Measurements from ENCODE around the gene TSEN15. TPM values are rescaled to one million over a fixed set of nuclear protein-coding genes. Genes with fewer than 3 reads are reported as not detected.

TSEN15 gene
- total and polyA plus RNA-seq, 7 experiments from 2014 or later, result 12.7 to 52.4 (median 31.6) TPM

DNA sequence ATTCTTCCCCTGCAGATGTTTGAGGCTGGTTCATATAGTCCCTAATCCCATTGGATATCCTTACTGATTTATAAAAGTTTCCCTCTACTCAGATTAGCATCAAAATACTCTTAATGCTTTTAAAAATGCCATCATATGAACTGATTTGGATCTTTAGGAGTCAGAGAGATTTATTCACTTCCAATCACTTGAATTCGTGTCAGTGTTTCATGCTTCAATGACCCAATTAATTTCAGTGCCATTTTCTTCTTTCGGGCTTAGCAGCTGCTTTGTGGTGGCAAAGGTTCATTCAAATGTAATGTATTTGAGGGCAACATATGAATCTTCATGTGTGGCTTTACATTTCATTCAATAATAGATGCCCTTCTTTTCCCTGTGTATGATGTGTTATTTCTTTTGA is 2.2 kb upstream of the TSEN15 start:
- peaks cover 0 to 9% (median 0%) of the 10 kb centered on the region in 5 donors for H3K36me3 Mint-ChIP-seq
- peak overlapping the region in 1 of 10 donors; percentile 5 for H3K4me3 Mint-ChIP-seq
- DNase-seq (no peak), ATAC-seq (no peak)
- no peak overlapping the region for H3K27ac ChIP-seq (ENCODE audit: low read depth, low read length)
- ChIA-PET CTCF (no interaction called here), POLR2A (interaction anchor here (0.6 to 0.7 kb wide), 2 partner anchors 174 to 454 kb away, joined by 4 read pairs; no protein-coding TSS in a partner anchor)
- H3K9me3 Mint-ChIP-seq, result peaks cover 0 to 2% (median 0%) of the 10 kb centered on the region in 11 donors
- no peaks in the 10 kb centered on the region for H3K9me3 ChIP-seq (ENCODE audit: control insufficient read depth in 2 of 3, low read length in 3 of 3)
- peaks cover 18 to 40% (median 36%) of the 10 kb centered on the region in 7 donors for H3K4me1 Mint-ChIP-seq
- peaks cover 0 to 4% (median 0%) of the 10 kb centered on the region in 3 experiments for H3K36me3 ChIP-seq (ENCODE audit: control insufficient read depth in 2 of 3, insufficient read depth in 3 of 3, low read length in 3 of 3)
- H3K27me3 Mint-ChIP-seq, result peaks cover 13 to 46% (median 20%) of the 10 kb centered on the region in 5 donors
- H3K4me1 ChIP-seq (ENCODE audit: control insufficient read depth in 2 of 2, insufficient read depth in 2 of 2, low read length in 2 of 2), result peaks cover 19 to 23% of the 10 kb centered on the region in 2 donors
- peaks cover 0 to 3% of the 10 kb centered on the region in 2 donors for H3K27me3 ChIP-seq (ENCODE audit: control insufficient read depth in 2 of 2, insufficient read depth in 2 of 2, low read length in 2 of 2)
- intact Hi-C loops (cut with micrococcal nuclease), result no loop called here
- no peak overlapping the region for H3K27ac Mint-ChIP-seq
- H3K4me3 ChIP-seq (ENCODE audit: low read length), result no peak overlapping the region

GRCh38 chr1:184049836-184050468 is 1.6 kb upstream of the TSEN15 start:
- H3K4me1 Mint-ChIP-seq, result peaks cover 18 to 46% (median 39%) of the 10 kb centered on the region in 7 donors
- H3K4me1 ChIP-seq (ENCODE audit: control insufficient read depth in 2 of 2, insufficient read depth in 2 of 2, low read length in 2 of 2), result peaks cover 19 to 23% of the 10 kb centered on the region in 2 donors
- POLR2A ChIA-PET, result interaction anchor here (0.7 kb wide), 1 partner anchor 454 kb away, joined by 4 read pairs; no protein-coding TSS in a partner anchor
- no peak for DNase-seq
- peaks cover 0 to 2% (median 0%) of the 10 kb centered on the region in 11 donors for H3K9me3 Mint-ChIP-seq
- no peak for ATAC-seq
- H3K27me3 Mint-ChIP-seq, result peaks cover 13 to 41% (median 20%) of the 10 kb centered on the region in 5 donors
- H3K36me3 ChIP-seq (ENCODE audit: control insufficient read depth in 2 of 3, insufficient read depth in 3 of 3, low read length in 3 of 3), result peaks cover 0 to 9% (median 0%) of the 10 kb centered on the region in 3 experiments
- H3K27ac ChIP-seq (ENCODE audit: low read depth, low read length), result no peak overlapping the region
- H3K4me3 ChIP-seq (ENCODE audit: low read length), result no peak overlapping the region
- peak overlapping the region in 6 of 9 donors; percentile 49 to 99 (median 74) for H3K27ac Mint-ChIP-seq
- CTCF ChIA-PET, result interaction anchor here (0.6 to 1.1 kb wide), 2 partner anchors 93 to 744 kb away, joined by 3 read pairs; no protein-coding TSS in a partner anchor
- H3K36me3 Mint-ChIP-seq, result peaks cover 0 to 12% (median 2%) of the 10 kb centered on the region in 5 donors
- peaks cover 0 to 3% of the 10 kb centered on the region in 2 donors for H3K27me3 ChIP-seq (ENCODE audit: control insufficient read depth in 2 of 2, insufficient read depth in 2 of 2, low read length in 2 of 2)
- H3K9me3 ChIP-seq (ENCODE audit: control insufficient read depth in 2 of 3, low read length in 3 of 3), result no peaks in the 10 kb centered on the region
- intact Hi-C loops (cut with micrococcal nuclease), result loop anchor here (2.0 to 10.0 kb wide), 11 partner anchors 133 to 1265 kb away; partner anchors contain the start of genes SWT1 (in 2 of the 2), TRMT1L (in 2 of the 2), APOBEC4 (in 1 of the 2) and ARPC5 (in 1 of the 2)
- H3K4me3 Mint-ChIP-seq, result peak overlapping the region in 9 of 10 donors; percentile 7 to 99 (median 80)

- POLR2A ChIA-PET, result interaction anchor here (1.0 to 2.1 kb wide), 4 partner anchors 13 to 93 kb away, joined by 3 to 8 read pairs (median 4); no protein-coding TSS in a partner anchor
Observed at GRCh38 chr1:184050636-184051035, 894 bp upstream of the TSEN15 start.

GRCh38 chr1:184051138-184051484 is 419 bp upstream of the TSEN15 start:
- intact Hi-C loops (cut with micrococcal nuclease), result loop anchor here (1.0 to 10.0 kb wide), 17 partner anchors 14 to 1265 kb away; partner anchors contain the start of genes ARPC5 (in 2 of the 2), COLGALT2 (in 2 of the 2), SMG7 (in 2 of the 2) and SWT1 (in 2 of the 2)
- Mint-ChIP-seq H3K4me3 (peak overlapping the region; percentile 91 to 99 (median 98)), H3K27ac (peak overlapping the region; percentile 89 to 99 (median 95)), H3K4me1 (peaks cover 18 to 51% (median 42%) of the 10 kb centered on the region in 7 donors), H3K9me3 (peaks cover 0 to 2% (median 0%) of the 10 kb centered on the region in 11 donors), H3K36me3 (peaks cover 0 to 16% (median 6%) of the 10 kb centered on the region in 5 donors), H3K27me3 (peaks cover 13 to 38% (median 20%) of the 10 kb centered on the region in 5 donors)
- ATAC-seq (no peak), DNase-seq (peak in 1 of 9 donors; percentile 27)
- Histone ChIP-seq H3K9me3 (ENCODE audit: control insufficient read depth in 2 of 3, low read length in 3 of 3) (no peaks in the 10 kb centered on the region), H3K4me3 (ENCODE audit: low read length) (peak overlapping the region; percentile 87), H3K4me1 (ENCODE audit: control insufficient read depth in 2 of 2, insufficient read depth in 2 of 2, low read length in 2 of 2) (peaks cover 19 to 23% of the 10 kb centered on the region in 2 donors), H3K27me3 (ENCODE audit: control insufficient read depth in 2 of 2, insufficient read depth in 2 of 2, low read length in 2 of 2) (peaks cover 0 to 3% of the 10 kb centered on the region in 2 donors), H3K27ac (ENCODE audit: low read depth, low read length) (peak overlapping the region; percentile 77), H3K36me3 (ENCODE audit: control insufficient read depth in 2 of 3, insufficient read depth in 3 of 3, low read length in 3 of 3) (peaks cover 0 to 9% (median 0%) of the 10 kb centered on the region in 3 experiments)
- CTCF ChIA-PET, result interaction anchor here (1.1 to 1.6 kb wide), 3 partner anchors 12 to 135 kb away, joined by 3 to 4 read pairs (median 3); no protein-coding TSS in a partner anchor
- POLR2A ChIA-PET, result interaction anchor here (0.6 to 2.1 kb wide), 10 partner anchors 8 to 170 kb away, joined by 3 to 11 read pairs (median 4); no protein-coding TSS in a partner anchor

More at GRCh38 chr1:184050636-184051035, 894 bp upstream of the TSEN15 start:
- Mint-ChIP-seq H3K9me3 (peaks cover 0 to 2% (median 0%) of the 10 kb centered on the region in 11 donors), H3K36me3 (peaks cover 0 to 16% (median 6%) of the 10 kb centered on the region in 5 donors), H3K27me3 (peaks cover 13 to 39% (median 20%) of the 10 kb centered on the region in 5 donors), H3K27ac (peak overlapping the region; percentile 89 to 99 (median 95)), H3K4me1 (peaks cover 18 to 50% (median 42%) of the 10 kb centered on the region in 7 donors), H3K4me3 (peak overlapping the region; percentile 91 to 99 (median 98))
- Histone ChIP-seq H3K27ac (ENCODE audit: low read depth, low read length) (peak overlapping the region; percentile 77), H3K4me1 (ENCODE audit: control insufficient read depth in 2 of 2, insufficient read depth in 2 of 2, low read length in 2 of 2) (peaks cover 19 to 23% of the 10 kb centered on the region in 2 donors), H3K9me3 (ENCODE audit: control insufficient read depth in 2 of 3, low read length in 3 of 3) (no peaks in the 10 kb centered on the region), H3K4me3 (ENCODE audit: low read length) (peak overlapping the region; percentile 87), H3K36me3 (ENCODE audit: control insufficient read depth in 2 of 3, insufficient read depth in 3 of 3, low read length in 3 of 3) (peaks cover 0 to 9% (median 0%) of the 10 kb centered on the region in 3 experiments), H3K27me3 (ENCODE audit: control insufficient read depth in 2 of 2, insufficient read depth in 2 of 2, low read length in 2 of 2) (peaks cover 0 to 3% of the 10 kb centered on the region in 2 donors)
- CTCF ChIA-PET, result interaction anchor here (1.1 to 1.2 kb wide), 2 partner anchors 93 to 135 kb away, joined by 3 read pairs; no protein-coding TSS in a partner anchor
- DNase-seq (no peak), ATAC-seq (no peak)
- intact Hi-C loops (cut with micrococcal nuclease), result loop anchor here (1.0 to 10.0 kb wide), 17 partner anchors 13 to 1266 kb away; partner anchors contain the start of genes ARPC5 (in 2 of the 2), COLGALT2 (in 2 of the 2), SMG7 (in 2 of the 2) and SWT1 (in 2 of the 2)

- Mint-ChIP-seq H3K36me3 (peaks cover 0 to 22% (median 15%) of the 10 kb centered on the region in 5 donors), H3K27me3 (peaks cover 13 to 29% (median 19%) of the 10 kb centered on the region in 5 donors), H3K27ac (peak overlapping the region; percentile 84 to 99 (median 95)), H3K9me3 (peaks cover 0 to 2% (median 0%) of the 10 kb centered on the region in 11 donors), H3K4me1 (peaks cover 23 to 61% (median 50%) of the 10 kb centered on the region in 7 donors), H3K4me3 (peak overlapping the region; percentile 91 to 99 (median 98))
- ATAC-seq (no peak), DNase-seq (no peak)
- Histone ChIP-seq H3K27me3 (ENCODE audit: control insufficient read depth in 2 of 2, insufficient read depth in 2 of 2, low read length in 2 of 2) (peaks cover 0 to 3% of the 10 kb centered on the region in 2 donors), H3K36me3 (ENCODE audit: control insufficient read depth in 2 of 3, insufficient read depth in 3 of 3, low read length in 3 of 3) (peaks cover 0 to 9% (median 0%) of the 10 kb centered on the region in 3 experiments), H3K4me1 (ENCODE audit: control insufficient read depth in 2 of 2, insufficient read depth in 2 of 2, low read length in 2 of 2) (peaks cover 19 to 23% of the 10 kb centered on the region in 2 donors), H3K9me3 (ENCODE audit: control insufficient read depth in 2 of 3, low read length in 3 of 3) (no peaks in the 10 kb centered on the region), H3K27ac (ENCODE audit: low read depth, low read length) (peak overlapping the region; percentile 77), H3K4me3 (ENCODE audit: low read length) (peak overlapping the region; percentile 87)
- ChIA-PET CTCF (interaction anchor here (0.8 to 1.6 kb wide), 2 partner anchors 11 to 17 kb away, joined by 4 read pairs; no protein-coding TSS in a partner anchor), POLR2A (interaction anchor here (0.6 to 2.1 kb wide), 7 partner anchors 9 to 137 kb away, joined by 3 to 11 read pairs (median 4); no protein-coding TSS in a partner anchor)
- intact Hi-C loops (cut with micrococcal nuclease), result loop anchor here (1.0 to 10.0 kb wide), 12 partner anchors 9 to 1263 kb away; partner anchors contain the start of genes APOBEC4 (in 1 of the 2), C1orf21 (in 1 of the 2), DHX9 (in 1 of the 2) and IVNS1ABP (in 1 of the 2)
Observed at GRCh38 chr1:184052194-184052559, 647 bp downstream of the TSEN15 start.
